ENCODE data around the gene GZF1.

DNA sequence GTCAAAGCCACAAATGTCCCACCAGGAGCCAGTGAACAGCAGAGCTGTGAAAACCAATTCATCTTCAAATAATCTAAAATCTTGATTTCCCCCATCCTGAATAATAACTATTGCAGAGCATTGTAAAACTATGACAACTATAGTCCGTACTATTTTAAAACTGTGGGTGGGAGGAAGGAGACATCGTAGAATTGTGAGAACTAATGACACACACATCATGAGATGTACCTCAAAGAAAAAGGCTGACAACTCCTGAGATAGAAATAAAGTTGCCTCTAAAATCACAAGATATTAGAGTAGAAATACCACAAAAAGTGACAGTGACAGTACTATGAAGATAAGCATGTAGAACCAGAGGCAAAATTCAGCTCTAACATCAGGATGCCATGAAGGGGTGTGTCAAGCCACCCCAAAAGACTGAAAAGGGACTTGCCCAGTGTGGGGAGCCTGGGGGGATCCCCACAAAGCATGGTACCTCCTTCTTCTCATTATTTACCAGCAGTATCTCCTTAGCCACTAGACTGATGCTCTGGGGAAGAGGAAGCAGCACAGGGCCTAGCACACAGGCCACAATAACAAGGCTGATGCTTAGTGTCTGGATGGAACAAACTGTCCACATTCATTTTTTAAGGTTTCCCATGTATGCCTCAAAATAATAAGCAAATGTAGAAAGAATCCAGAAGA, 45.9 kb downstream of the GZF1 start:
- TF ChIP-seq, protein P1, sequence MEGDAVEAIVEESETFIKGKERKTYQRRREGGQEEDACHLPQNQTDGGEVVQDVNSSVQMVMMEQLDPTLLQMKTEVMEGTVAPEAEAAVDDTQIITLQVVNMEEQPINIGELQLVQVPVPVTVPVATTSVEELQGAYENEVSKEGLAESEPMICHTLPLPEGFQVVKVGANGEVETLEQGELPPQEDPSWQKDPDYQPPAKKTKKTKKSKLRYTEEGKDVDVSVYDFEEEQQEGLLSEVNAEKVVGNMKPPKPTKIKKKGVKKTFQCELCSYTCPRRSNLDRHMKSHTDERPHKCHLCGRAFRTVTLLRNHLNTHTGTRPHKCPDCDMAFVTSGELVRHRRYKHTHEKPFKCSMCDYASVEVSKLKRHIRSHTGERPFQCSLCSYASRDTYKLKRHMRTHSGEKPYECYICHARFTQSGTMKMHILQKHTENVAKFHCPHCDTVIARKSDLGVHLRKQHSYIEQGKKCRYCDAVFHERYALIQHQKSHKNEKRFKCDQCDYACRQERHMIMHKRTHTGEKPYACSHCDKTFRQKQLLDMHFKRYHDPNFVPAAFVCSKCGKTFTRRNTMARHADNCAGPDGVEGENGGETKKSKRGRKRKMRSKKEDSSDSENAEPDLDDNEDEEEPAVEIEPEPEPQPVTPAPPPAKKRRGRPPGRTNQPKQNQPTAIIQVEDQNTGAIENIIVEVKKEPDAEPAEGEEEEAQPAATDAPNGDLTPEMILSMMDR (IDR thresholded peaks at IDR 0.05), result no peak
- TF ChIP-seq POLR2A (IDR thresholded peaks at IDR 0.05) (no peak), POLR2AphosphoS5 (IDR thresholded peaks at IDR 0.05) (no peak)

All from breast epithelium (tissue), 3 donors.